ENCODE data around the gene SENP2.

DNA sequence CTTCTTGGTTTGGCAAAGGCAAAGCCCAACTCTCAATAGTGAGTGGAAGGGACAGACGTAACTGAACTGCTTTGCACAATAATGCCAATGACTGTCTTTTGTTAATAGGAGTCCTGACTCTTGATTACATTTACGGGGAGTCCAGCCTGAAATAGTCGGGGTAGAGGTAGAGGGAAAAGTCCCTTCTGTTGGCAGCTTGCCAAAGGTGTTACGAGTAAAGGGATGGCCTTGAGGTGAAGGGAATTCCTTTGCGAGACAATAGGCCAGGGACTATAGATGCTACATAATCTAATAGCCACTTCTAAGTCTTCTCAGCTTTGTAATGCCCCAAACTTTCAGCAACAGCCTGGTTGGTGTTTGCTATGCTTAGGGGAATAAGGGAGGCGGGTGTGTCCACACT is 2.2 kb upstream of the SENP2 start:
- TF ChIP-seq, protein P1, sequence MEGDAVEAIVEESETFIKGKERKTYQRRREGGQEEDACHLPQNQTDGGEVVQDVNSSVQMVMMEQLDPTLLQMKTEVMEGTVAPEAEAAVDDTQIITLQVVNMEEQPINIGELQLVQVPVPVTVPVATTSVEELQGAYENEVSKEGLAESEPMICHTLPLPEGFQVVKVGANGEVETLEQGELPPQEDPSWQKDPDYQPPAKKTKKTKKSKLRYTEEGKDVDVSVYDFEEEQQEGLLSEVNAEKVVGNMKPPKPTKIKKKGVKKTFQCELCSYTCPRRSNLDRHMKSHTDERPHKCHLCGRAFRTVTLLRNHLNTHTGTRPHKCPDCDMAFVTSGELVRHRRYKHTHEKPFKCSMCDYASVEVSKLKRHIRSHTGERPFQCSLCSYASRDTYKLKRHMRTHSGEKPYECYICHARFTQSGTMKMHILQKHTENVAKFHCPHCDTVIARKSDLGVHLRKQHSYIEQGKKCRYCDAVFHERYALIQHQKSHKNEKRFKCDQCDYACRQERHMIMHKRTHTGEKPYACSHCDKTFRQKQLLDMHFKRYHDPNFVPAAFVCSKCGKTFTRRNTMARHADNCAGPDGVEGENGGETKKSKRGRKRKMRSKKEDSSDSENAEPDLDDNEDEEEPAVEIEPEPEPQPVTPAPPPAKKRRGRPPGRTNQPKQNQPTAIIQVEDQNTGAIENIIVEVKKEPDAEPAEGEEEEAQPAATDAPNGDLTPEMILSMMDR (IDR thresholded peaks at IDR 0.05): no peak
- TF ChIP-seq, protein P2, sequence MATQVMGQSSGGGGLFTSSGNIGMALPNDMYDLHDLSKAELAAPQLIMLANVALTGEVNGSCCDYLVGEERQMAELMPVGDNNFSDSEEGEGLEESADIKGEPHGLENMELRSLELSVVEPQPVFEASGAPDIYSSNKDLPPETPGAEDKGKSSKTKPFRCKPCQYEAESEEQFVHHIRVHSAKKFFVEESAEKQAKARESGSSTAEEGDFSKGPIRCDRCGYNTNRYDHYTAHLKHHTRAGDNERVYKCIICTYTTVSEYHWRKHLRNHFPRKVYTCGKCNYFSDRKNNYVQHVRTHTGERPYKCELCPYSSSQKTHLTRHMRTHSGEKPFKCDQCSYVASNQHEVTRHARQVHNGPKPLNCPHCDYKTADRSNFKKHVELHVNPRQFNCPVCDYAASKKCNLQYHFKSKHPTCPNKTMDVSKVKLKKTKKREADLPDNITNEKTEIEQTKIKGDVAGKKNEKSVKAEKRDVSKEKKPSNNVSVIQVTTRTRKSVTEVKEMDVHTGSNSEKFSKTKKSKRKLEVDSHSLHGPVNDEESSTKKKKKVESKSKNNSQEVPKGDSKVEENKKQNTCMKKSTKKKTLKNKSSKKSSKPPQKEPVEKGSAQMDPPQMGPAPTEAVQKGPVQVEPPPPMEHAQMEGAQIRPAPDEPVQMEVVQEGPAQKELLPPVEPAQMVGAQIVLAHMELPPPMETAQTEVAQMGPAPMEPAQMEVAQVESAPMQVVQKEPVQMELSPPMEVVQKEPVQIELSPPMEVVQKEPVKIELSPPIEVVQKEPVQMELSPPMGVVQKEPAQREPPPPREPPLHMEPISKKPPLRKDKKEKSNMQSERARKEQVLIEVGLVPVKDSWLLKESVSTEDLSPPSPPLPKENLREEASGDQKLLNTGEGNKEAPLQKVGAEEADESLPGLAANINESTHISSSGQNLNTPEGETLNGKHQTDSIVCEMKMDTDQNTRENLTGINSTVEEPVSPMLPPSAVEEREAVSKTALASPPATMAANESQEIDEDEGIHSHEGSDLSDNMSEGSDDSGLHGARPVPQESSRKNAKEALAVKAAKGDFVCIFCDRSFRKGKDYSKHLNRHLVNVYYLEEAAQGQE (IDR thresholded peaks at IDR 0.05; ENCODE audit: insufficient read depth in 1 of 2, low read depth in 2 of 2, low read length in 1 of 2): no peak
- TF ChIP-seq SIN3A (IDR thresholded peaks at IDR 0.05; ENCODE audit: borderline replicate concordance, insufficient read depth, low read depth, low read length) (no peak), POLR2AphosphoS5 (IDR thresholded peaks at IDR 0.05; ENCODE audit: low read depth, low read length) (no peak), TCF7L2 (IDR thresholded peaks at IDR 0.05; ENCODE audit: low read depth, low read length) (no peak)
